Sigmoid colon (tissue), 7 donors: ENCODE results near the gene ASAP2. TPM values are rescaled to one million over a fixed set of nuclear protein-coding genes. Genes with fewer than 3 reads are reported as not detected.

Source experiments
- DNase-seq: peaks from one replicate; pipeline ENCODE4 v3.0.0-alpha.2; 2019
- H3K27ac ChIP-seq, 4 donors: fragments of 200-600 bp; sonication (generic); one replicate each; pipeline ENCODE4 v1.5.1; 2016 to 2019; ENCODE audit warnings: mild to moderate bottlenecking in 1 of 4
- H3K27me3 ChIP-seq, 3 donors: fragments of 200-600 bp; sonication (generic); one replicate each; pipeline ENCODE4 v1.5.1; 2019; ENCODE audit warnings: mild to moderate bottlenecking in 1 of 3
- H3K36me3 ChIP-seq, 4 donors: fragments of 200-600 bp; sonication (generic); one replicate each; pipeline ENCODE4 v1.5.1; 2016 to 2019
- H3K4me1 ChIP-seq, 4 donors: fragments of 200-600 bp; sonication (generic); one replicate each; pipeline ENCODE4 v1.5.1; 2017 to 2019
- H3K4me3 ChIP-seq, 4 donors: fragments of 200-600 bp; sonication (generic); one replicate each; pipeline ENCODE4 v1.5.1; 2017 to 2019; ENCODE audit warnings: mild to moderate bottlenecking in 2 of 4, moderate library complexity in 1 of 4
- H3K9me3 ChIP-seq, 4 donors: fragments of 200-600 bp in 3 of 4; sonication (generic) in 3 of 4; one replicate each; pipeline versions ENCODE4 v1.5.1 to v1.6.1; 2013 to 2019
- EP300 ChIP-seq, 4 donors: sonication (generic); formaldehyde crosslinking; IDR thresholded peaks; one replicate each; pipeline ENCODE4 v1.6.1; 2017; ENCODE audit warnings: antibody characterized with exemption in 4 of 4
- POLR2A ChIP-seq, 2 donors: fragments of 450-650 bp; IDR thresholded peaks; one replicate each; pipeline ENCODE4 v1.6.1; 2016; ENCODE audit warnings: antibody characterized with exemption in 2 of 2, mild to moderate bottlenecking in 2 of 2, moderate library complexity in 2 of 2
- POLR2AphosphoS5 ChIP-seq, 4 donors: sonication (generic); formaldehyde crosslinking; IDR thresholded peaks; one replicate each; pipeline ENCODE4 v1.6.1; 2017; ENCODE audit warnings: antibody characterized with exemption in 4 of 4
- WGBS, 2 donors: extraction: QIAGEN DNeasy Blood & Tissue Kit; methylation state at CpG; one replicate each; pipeline ENCODE4 v1.1.7; 2013; 5-methylcytosine and 5-hydroxymethylcytosine counted together
- intact Hi-C: fragments of 100-400 bp; cut with DNase I; formaldehyde crosslinking; loops from one replicate; pipeline ENCODE4 v1.15.1; 2023
- polyA plus RNA-seq, 3 donors: library from polyadenylated mRNA; stranded (reverse); fragments of 200-250 nt; gene quantifications; one replicate each; pipeline ENCODE4 v1.2.3, GENCODE V29; 2013
- total RNA-seq, 4 donors: library from RNA; depleted of rRNA; stranded (reverse); fragments of >200 nt; gene quantifications; one replicate each; pipeline ENCODE4 v1.1.0, GENCODE V29; 2016
- TF ChIP-seq, protein P1 (sequence below), 4 experiments: fragments of 450-650 bp in 3 of 4; fragments of 200-600 bp in 1 of 4; IDR thresholded peaks; one replicate each; pipeline ENCODE4 v1.5.1; 2016 to 2019; ENCODE audit warnings: antibody characterized with exemption in 4 of 4, mild to moderate bottlenecking in 3 of 4, moderate library complexity in 2 of 4
- donor health status: healthy with polysubstance abuse.
- donor health status: Bipolar disorder and iron deficiency.
- donor health status: healthy.

ASAP2 gene
- total and polyA plus RNA-seq, 7 donors = 15.1 to 56.5 (median 25.8) TPM

DNA sequence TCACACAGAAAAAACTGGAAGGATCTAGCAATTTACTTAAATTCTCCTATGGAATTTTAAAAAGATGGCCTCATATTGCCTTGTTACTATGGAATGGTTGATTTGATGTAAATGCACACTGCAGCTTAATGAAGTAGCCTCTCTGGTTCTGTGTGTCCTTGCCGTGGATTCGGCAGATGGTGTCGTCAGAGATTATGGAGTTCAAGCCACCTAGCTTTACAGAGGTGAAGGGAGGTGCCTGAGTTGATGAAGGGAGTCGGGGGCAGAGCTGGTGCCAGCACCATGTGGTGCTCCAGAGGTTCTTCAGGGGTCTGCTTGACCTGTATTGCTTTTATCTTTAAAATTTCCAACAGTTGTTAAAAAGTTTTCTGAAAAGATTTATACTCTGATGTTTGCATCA is 48.8 kb downstream of the ASAP2 start:
- H3K4me1 ChIP-seq = peaks cover 0 to 61% (median 48%) of the 10 kb centered on the region in 4 donors
- TF ChIP-seq, protein P1, sequence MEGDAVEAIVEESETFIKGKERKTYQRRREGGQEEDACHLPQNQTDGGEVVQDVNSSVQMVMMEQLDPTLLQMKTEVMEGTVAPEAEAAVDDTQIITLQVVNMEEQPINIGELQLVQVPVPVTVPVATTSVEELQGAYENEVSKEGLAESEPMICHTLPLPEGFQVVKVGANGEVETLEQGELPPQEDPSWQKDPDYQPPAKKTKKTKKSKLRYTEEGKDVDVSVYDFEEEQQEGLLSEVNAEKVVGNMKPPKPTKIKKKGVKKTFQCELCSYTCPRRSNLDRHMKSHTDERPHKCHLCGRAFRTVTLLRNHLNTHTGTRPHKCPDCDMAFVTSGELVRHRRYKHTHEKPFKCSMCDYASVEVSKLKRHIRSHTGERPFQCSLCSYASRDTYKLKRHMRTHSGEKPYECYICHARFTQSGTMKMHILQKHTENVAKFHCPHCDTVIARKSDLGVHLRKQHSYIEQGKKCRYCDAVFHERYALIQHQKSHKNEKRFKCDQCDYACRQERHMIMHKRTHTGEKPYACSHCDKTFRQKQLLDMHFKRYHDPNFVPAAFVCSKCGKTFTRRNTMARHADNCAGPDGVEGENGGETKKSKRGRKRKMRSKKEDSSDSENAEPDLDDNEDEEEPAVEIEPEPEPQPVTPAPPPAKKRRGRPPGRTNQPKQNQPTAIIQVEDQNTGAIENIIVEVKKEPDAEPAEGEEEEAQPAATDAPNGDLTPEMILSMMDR (IDR thresholded peaks at IDR 0.05) = no peak
- TF ChIP-seq POLR2A (IDR thresholded peaks at IDR 0.05) (no peak), EP300 (IDR thresholded peaks at IDR 0.05) (no peak), POLR2AphosphoS5 (IDR thresholded peaks at IDR 0.05) (no peak)
- intact Hi-C loops = no loop called here
- H3K36me3 ChIP-seq = no peaks in the 10 kb centered on the region
- 84 to 89% methylated on average over 4 of the region's 4 CpGs for WGBS, 2 donors
- H3K27me3 ChIP-seq = no peaks in the 10 kb centered on the region
- H3K9me3 ChIP-seq = no peaks in the 10 kb centered on the region
- H3K27ac ChIP-seq = peak overlapping the region in 1 of 4 donors; percentile 14
- no peak for DNase-seq
- no peak overlapping the region for H3K4me3 ChIP-seq

DNA sequence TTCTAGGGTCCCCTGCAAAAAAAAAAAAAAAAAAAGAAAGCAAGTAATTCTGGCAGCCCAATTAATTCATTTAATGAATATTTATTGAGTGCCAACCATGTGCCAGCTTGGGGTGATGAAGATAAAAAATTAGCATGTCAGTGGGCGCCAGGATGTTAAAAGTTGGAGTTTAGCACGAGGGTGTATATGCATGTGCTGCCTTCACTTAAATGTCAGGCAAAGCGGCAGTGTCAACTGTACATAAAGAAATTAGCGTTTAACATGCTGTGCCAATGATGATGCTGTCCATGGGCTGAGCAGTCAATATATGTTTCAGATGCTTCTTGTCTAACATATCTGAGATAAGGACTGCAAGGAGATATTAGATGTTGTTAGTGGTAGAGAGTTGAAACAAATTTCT is 49.5 kb downstream of the ASAP2 start:
- DNase-seq = no peak
- Histone ChIP-seq H3K9me3 (no peaks in the 10 kb centered on the region), H3K27me3 (no peaks in the 10 kb centered on the region), H3K36me3 (no peaks in the 10 kb centered on the region), H3K27ac (no peak overlapping the region), H3K4me1 (peaks cover 0 to 66% (median 54%) of the 10 kb centered on the region in 4 donors), H3K4me3 (no peak overlapping the region)
- 88 to 90% methylated on average over 4 of the region's 4 CpGs for WGBS, 2 donors
- TF ChIP-seq POLR2AphosphoS5 (IDR thresholded peaks at IDR 0.05) = no peak
- no peak for TF ChIP-seq POLR2A (IDR thresholded peaks at IDR 0.05)
- TF ChIP-seq, protein P1 (IDR thresholded peaks at IDR 0.05) = no peak
- no peak for TF ChIP-seq EP300 (IDR thresholded peaks at IDR 0.05)
- intact Hi-C loops = no loop called here

DNA sequence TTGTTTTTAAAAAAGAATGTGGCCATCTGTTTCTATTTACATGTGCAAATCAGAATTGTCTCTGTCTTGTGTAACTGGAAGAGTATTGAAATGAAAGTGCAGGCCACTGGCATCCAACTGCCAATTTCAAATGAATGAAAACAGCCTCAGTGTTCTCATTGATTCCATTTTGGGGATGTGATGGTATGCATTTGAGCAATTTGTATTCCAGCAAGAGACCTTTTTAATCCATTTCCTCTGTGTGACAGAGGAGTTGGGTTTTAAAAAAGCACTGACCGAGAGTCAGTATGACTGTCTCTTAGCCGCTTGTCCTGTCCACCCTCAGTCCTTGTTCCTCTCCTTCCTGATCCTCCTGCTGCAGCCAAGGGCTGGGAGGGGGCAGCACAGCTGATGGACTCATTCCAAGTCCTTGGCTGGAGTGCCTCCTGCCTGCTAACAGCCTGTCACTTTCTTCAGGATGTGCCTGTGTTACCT is 50.0 kb downstream of the ASAP2 start:
- WGBS, 2 donors = 44 to 50% methylated on average over 2 of the region's 2 CpGs
- H3K4me3 ChIP-seq = no peak overlapping the region
- H3K9me3 ChIP-seq = no peaks in the 10 kb centered on the region
- no peak for DNase-seq
- peaks cover 0 to 66% (median 57%) of the 10 kb centered on the region in 4 donors for H3K4me1 ChIP-seq
- no peaks in the 10 kb centered on the region for H3K27me3 ChIP-seq
- intact Hi-C loops = no loop called here
- no peaks in the 10 kb centered on the region for H3K36me3 ChIP-seq
- TF ChIP-seq, protein P1 (IDR thresholded peaks at IDR 0.05) = no peak
- TF ChIP-seq POLR2A (IDR thresholded peaks at IDR 0.05) (no peak), EP300 (IDR thresholded peaks at IDR 0.05) (no peak), POLR2AphosphoS5 (IDR thresholded peaks at IDR 0.05) (no peak)
- H3K27ac ChIP-seq = peak overlapping the region in 3 of 4 donors; percentile 3 to 82 (median 77)

DNA sequence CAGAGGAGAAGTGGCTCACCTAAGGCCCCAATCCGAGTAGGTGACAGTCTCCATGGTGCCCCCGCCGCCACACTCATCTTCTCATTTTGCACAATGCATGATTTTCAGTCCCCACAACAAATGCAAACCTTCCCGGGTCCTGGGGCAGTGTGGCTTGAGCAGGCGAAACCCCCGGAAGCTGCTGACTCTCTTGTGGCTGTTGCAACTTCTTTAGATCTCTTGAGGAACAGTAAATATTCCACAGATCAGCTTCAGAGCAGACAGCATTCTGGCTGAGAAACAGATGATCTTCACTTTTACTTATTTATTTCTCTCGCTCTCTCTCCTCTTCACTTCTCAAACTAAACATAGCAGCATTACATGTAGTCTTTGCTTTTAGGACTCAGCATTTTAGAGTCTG is 51.9 kb downstream of the ASAP2 start:
- peaks cover 0 to 78% (median 73%) of the 10 kb centered on the region in 4 donors for H3K4me1 ChIP-seq
- TF ChIP-seq, protein P1 (IDR thresholded peaks at IDR 0.05) = no peak
- TF ChIP-seq EP300 (IDR thresholded peaks at IDR 0.05) (no peak), POLR2AphosphoS5 (IDR thresholded peaks at IDR 0.05) (no peak), POLR2A (IDR thresholded peaks at IDR 0.05) (no peak)
- peak overlapping the region; percentile 56 to 82 (median 72) for H3K27ac ChIP-seq
- H3K27me3 ChIP-seq = no peaks in the 10 kb centered on the region
- no peaks in the 10 kb centered on the region for H3K36me3 ChIP-seq
- intact Hi-C loops = no loop called here
- no peaks in the 10 kb centered on the region for H3K9me3 ChIP-seq
- DNase-seq = no peak
- H3K4me3 ChIP-seq = no peak overlapping the region
- WGBS, 2 donors = 78 to 84% methylated on average over 7 of the region's 7 CpGs

GRCh38 chr2:9258953-9259399 is 52.4 kb downstream of the ASAP2 start:
- Histone ChIP-seq H3K36me3 (no peaks in the 10 kb centered on the region), H3K9me3 (no peaks in the 10 kb centered on the region), H3K27me3 (no peaks in the 10 kb centered on the region), H3K4me1 (peaks cover 0 to 83% (median 78%) of the 10 kb centered on the region in 4 donors), H3K27ac (peak overlapping the region; percentile 56 to 82 (median 72)), H3K4me3 (no peak overlapping the region)
- DNase-seq = peak; percentile 75
- WGBS, 2 donors = 60 to 74% methylated on average over 12 of the region's 12 CpGs
- TF ChIP-seq POLR2A (IDR thresholded peaks at IDR 0.05) (no peak), POLR2AphosphoS5 (IDR thresholded peaks at IDR 0.05) (no peak), EP300 (IDR thresholded peaks at IDR 0.05) (no peak)
- TF ChIP-seq, protein P1 (IDR thresholded peaks at IDR 0.05) = no peak
- intact Hi-C loops = no loop called here
